Putamen (tissue), 1 donor: ENCODE results near the gene AMIGO3.
"Not testable (repeated sequence)": the region's sequence is repeated elsewhere in the genome, so short reads cannot be mapped to it uniquely, and the experiment has no call there.

ENCODE experiments used
- DNase-seq: peaks from one replicate; pipeline ENCODE4 v3.0.0-alpha.2; 2016; ENCODE audit warnings: low spot score

AMIGO3 gene

DNA sequence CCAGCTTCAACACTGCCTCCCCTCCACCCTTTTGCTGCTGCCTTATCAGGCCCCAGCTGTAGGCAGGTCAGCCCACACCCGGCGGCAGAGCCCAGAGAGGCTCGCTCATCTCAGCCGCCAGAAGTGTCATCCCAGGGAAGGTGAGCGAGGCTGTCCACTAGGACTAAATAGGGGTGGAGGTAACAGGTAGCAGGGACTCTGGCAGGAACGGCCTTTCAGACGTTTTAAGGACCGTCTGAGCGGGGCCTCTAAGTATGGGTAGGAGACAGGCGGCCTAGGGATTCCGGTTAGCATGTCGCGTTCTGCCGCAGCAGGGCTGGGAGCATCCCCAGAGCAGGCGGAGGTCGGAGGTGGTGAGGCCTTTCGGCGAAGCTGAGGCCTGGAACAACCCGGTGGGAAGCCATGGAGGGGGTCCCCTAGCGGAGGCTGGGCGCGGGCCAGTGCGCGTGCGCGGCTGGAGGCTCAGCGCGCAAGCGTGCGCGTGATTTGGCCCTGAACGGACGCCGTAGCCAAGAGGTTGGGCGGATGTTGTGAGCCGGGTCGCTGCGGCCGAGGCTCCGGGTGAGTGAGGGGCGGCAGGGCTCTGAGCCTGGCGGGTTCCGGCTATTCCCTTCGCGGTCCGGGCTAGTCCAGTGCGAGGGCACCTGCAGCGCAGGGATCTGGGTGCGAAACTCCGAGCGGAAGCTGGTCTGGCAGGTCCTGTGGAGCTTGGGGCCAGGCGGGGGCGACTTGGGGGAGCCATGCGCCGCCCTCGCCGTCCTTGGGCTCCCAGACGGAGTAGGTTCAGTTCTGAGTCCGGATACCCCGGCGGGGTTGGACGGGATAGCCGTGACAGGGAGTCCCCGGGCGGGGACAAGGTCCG lies 30.2 kb downstream of the AMIGO3 start, which contains the start of the genes MST1 and RNF123:
TSS of gene MST1 (minus strand) at position 429 of the 862 bp plus-strand sequence. CDS start 783 bp downstream, outside the sequence.
TSS of gene RNF123 (plus strand) at position 512 of the 862 bp plus-strand sequence. CDS start 1,609 bp downstream, outside the sequence.
- peak; percentile 81 for DNase-seq

GRCh38 chr3:49688338-49689045 lies 31.0 kb downstream of the AMIGO3 start:
- not testable (repeated sequence) for DNase-seq

DNA sequence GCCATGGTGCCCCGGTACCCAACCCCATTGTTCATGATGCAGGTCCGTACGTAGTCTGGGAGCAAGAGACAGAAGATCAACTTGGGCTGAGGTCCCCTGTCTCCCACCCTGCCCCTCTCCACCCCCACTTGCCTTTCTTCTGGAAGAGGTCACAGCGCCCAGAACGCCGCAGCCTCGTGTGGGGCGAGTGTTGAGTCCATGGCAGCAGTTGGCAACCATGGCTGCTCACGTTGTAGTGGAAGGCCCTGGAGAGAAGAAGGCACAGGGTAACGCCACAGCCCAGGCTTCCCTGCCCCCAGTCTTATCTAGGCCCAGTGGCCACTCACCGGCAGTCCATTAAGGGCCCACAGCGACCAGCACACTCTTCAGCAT lies 32.1 kb downstream of the AMIGO3 start:
- DNase-seq, result not testable (repeated sequence)

DNA sequence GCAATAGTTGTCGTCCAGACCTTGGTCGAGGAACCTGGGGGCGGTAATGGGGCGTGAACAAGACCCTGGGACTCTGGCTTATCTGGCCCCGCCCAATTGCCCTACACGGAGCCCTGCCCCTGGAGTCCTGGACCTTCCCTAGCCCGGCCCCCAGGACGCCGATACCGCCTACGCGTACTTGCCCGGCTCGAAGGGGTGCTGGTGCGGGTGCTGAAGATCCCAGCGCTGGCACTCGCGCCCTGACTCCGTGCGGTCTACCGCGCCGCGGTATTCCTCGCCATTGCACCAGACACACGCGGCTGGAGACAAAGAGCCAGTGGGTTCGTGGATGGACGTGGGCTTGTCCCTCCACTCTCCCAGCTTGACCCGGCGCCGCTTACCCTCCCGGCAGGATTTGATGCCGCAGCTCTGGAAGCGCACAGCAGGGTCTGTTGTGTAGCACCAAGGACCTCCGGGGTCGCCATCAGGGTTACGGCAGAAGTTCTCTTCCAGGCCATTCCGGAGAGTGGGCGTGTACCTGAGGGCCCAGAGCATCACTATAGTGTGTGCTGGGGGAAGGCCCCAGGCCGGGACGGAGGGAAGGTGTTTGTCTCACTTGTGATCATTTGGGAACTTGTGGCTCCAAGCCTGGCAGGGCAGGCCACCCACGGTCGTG lies 32.6 kb downstream of the AMIGO3 start:
- not testable (repeated sequence) for DNase-seq

DNA sequence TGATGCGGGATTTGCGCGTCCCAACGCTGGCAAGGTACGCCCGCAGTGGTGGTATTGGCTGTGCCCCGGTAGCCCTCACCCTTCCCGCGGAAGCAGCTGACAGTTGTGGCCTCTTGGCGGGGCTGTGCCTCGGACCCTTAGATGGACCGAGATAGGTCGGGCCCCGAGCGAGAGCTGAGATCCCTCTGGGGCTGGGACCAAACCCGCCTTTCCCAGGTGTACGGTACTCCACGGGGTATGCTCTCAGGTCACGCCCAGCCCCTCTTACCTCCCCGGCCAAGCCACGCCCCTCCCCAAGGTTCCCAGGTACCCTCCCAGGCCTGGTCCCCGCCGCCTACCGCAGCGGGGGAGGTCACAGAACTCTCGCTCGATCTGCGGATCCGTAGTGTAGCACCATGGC lies 33.1 kb downstream of the AMIGO3 start:
- not testable (repeated sequence) for DNase-seq

DNA sequence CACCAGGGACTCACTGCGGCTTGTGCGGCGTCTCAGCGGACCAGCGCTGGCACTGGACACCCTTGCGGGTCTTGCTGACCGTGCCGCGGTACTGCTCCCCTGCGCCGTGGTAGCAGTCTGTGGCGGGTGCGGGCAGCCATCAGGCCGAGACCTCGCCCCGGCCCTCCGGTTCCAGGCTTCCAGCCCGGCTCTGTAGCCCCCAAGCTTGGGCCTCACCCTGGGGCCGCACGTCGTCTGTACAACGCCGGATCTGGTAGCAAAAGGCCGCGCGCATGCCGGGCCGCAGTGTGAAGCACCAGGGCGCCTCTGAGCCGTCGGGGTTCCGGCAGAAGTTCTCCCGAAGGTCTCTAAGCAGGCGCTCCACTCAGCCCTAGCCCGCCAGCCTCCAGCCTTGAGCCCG lies 33.6 kb downstream of the AMIGO3 start:
- DNase-seq, result not testable (repeated sequence)

- DNase-seq, result not testable (repeated sequence)
Measured at GRCh38 chr3:49685103-49685502, 34.4 kb downstream of the AMIGO3 start.

DNA sequence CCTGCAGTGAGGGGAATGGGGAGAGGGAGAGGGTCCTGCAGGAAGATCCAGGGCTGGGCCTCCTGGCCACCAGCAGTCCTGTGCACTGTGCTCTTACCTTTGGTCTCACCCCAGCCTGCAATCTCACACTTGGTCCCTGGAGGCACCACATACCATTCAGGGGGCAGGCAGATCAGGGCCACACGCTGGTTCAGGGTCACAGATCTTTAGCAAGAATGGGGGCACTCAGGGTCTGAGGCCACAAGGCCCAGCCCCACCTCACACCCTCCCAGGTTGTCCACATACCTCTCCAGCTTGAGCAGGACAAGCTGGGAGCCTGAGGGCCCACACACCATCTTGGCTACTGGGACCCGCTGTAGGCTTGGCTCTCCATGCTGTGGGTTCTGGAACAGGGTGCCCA lies 35.0 kb downstream of the AMIGO3 start:
- not testable (repeated sequence) for DNase-seq

GRCh38 chr3:49683162-49683561 lies 36.3 kb downstream of the AMIGO3 start:
- peak; percentile 68 for DNase-seq

DNA sequence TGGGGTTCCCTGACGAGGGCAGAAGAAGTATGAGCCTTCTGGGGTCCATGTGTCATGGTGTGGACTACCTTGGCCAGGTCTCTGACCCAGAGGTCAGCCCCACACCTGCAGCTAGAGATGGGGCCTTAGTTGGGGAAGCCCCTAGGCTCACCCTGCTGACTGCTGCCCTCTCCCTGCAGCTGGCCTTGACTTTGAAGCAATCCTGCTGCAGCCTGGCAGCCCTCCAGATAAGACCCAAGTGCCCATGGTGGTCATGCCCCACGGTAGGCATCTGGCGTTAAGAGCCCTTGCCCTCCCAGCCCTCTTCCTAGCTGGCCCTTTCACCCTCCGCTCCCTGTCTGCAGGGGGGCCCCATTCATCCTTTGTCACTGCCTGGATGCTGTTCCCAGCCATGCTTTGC lies 37.9 kb downstream of the AMIGO3 start:
- DNase-seq, result no peak

DNA sequence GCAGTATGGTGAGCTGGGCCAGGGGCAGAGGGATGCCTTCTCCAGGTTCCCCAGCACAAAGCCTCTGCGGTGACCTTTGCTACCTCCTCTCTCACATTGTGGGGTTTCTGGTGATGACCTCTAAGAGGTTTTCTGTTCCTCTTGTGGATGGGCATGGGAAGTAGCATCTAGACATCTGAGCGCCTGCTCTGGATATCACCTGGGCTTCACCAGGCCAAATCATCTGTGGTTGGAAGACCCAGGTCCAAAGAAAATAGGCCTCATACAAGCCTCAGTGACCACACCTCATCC lies 38.3 kb downstream of the AMIGO3 start:
- no peak for DNase-seq

DNA sequence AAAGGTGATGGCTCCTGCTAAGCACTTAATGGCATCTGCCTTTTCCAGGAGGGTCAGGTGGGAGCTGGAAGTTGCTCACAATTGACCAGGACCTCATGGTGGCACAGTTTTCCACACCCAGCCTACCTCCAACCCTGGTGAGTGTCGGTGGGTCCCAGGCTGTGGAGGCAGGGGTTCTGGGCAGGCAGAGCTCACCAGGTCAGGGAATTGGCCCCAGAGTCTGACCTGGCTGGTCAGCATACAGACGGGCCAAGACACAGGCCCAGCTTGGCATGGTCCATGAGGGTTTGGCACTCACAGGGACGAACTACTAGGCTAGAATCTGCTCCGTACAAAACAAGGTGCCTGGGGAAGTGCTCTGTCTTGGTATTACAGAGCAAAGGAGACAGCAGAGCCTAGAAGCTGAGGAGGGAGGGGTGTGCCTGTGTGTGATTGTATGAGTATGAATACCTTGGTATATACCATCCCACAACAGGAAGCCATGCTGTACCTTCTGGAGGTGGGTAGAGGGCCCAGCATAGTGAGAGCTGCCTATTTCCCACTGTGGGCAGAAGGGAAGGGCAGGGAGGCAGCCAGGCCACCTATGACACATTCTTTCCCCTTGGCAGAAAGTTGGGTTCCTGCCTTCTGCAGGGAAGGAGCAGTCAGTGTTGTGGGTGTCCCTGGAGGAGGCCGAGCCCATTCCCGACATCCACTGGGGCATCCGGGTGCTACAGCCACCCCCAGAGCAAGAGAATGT lies 38.8 kb downstream of the AMIGO3 start:
- no peak for DNase-seq

GRCh38 chr3:49675912-49676311 lies 43.6 kb downstream of the AMIGO3 start:
- no peak for DNase-seq

GRCh38 chr3:49674497-49674983 lies 44.9 kb downstream of the AMIGO3 start:
- no peak for DNase-seq

- DNase-seq, result peak; percentile 94
Measured at GRCh38 chr3:49673715-49674496, 45.6 kb downstream of the AMIGO3 start, which contains the start of gene APEH. Gene APEH, plus strand, starts transcription at chr3:49674351. Its CDS starts 51 bp downstream, at chr3:49674402.

DNA sequence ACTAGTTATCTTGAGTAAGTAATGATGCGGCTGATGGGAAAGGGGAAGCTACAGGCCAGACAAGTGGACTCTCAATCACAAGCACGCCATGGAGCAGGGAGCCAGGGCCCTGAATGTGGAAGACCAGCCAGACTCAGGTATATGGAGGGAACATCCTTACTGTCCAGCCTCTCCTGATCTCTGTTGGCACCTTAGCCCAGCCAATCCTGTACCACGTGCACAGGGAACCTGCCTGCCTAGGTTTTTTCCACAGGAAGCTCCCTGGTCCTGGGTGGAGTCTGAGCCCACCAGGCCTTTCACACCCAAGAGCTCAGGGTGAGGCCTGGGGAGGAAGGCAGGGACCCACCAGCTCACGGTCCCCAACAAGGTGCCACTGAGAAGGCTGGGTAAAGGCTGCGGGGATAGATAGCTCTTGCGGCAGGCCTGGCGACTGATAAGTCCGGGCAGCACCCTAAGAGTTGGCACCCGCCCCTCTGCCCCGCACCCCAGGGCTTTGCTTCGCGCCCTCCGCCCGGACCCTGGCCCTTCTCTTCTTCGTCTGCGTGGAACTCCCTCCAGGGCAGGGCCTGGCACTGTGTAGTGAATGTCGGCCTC lies 46.3 kb downstream of the AMIGO3 start:
- DNase-seq, result no peak

DNA sequence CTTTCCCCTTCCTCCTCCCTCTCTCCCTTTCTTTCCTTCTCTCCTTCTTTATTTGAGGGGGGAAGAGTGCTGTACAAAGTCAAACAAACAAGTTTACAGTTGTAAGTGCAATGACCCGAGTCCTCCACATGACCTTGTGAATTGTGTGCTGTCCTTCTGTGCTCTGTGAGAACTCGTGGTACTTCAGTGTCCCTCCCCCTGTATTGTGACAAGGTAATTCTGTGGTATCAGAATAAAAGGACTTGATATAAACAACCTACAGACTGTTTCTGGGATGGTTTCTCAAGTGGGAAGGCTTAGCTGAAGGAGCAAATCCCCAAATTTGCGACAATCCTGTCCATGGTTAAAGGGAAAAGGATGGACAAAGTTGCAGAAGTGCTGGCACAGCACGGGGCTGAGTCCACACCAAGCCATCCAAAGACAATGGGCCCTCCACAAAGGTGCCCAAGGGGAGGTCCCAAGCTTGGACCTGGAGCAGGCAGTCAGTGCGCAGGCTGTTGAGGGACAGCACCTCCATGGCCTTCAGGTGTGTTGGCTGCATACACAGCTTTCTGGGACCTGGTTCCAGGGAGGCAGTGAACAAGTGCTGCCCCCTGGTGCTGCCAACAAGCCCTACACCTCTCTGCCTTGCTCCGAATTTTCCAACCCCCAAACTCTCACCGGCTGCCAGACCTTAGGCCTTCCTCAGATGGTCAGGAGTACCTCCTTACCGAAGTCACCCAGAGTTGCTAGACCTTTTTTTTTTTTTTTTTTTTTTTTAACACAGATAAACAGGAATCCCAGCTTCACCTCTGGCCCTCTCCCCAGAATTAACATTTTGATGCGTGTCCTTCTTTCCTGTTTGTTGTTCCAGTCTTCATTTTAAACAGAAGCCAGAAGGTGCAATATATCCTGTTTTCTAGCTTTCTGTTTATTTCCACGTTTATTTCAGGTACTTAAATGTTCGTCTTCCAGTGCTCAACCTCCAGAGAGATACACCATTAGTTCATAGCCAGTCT lies 47.9 kb downstream of the AMIGO3 start:
- peak; percentile 63 for DNase-seq

DNA sequence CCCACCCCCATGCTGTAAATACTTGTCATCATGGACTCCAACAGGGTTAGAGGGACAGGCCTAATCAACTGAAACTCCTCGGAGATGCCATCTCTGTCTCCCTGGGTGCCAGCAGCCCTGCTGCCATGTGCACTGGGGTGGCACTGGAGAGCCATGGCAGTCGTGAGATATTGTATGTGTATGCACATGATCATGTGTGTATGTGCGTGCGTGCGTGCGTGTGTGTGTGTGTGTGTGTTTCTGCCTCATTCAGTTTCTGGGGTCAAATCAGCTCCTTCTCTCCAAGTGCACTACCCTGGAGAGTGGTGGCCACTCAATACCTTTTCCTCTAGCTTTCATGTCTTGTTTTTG lies 48.6 kb downstream of the AMIGO3 start:
- no peak for DNase-seq

GRCh38 chr3:49669352-49669751 lies 50.1 kb downstream of the AMIGO3 start:
- DNase-seq, result no peak
